Trophoblast cell (in vitro differentiated cells and primary cell): ENCODE data around the gene ARHGAP22.

ENCODE experiments used
- DNase-seq, 2 donors: peaks; one replicate each; pipeline ENCODE4 v3.0.0-alpha.2; 2016
- H2AFZ ChIP-seq: 2 replicates; pipeline ENCODE4 v1.6.1; 2013; ENCODE audit warnings: low read length, moderate library complexity, mild to moderate bottlenecking; ENCODE audit not compliant: insufficient read depth, poor library complexity
- H2AK5ac ChIP-seq: 2 replicates; pipeline ENCODE4 v1.6.1; 2013; ENCODE audit warnings: mild to moderate bottlenecking, low read length
- H2BK120ac ChIP-seq: 2 replicates; pipeline ENCODE4 v1.6.1; 2013; ENCODE audit warnings: low read length, mild to moderate bottlenecking, moderate library complexity; ENCODE audit not compliant: insufficient read depth, poor library complexity
- H2BK12ac ChIP-seq: 2 replicates; pipeline ENCODE4 v1.6.1; 2013; ENCODE audit warnings: mild to moderate bottlenecking, low read length, moderate library complexity
- H2BK5ac ChIP-seq: 2 replicates; pipeline ENCODE4 v1.6.1; 2013; ENCODE audit warnings: low read length, low read depth, moderate library complexity, mild to moderate bottlenecking; ENCODE audit not compliant: poor library complexity
- H3K14ac ChIP-seq: 2 replicates; pipeline ENCODE4 v1.6.1; 2013; ENCODE audit warnings: mild to moderate bottlenecking, low read length
- H3K18ac ChIP-seq: 2 replicates; pipeline ENCODE4 v1.6.1; 2013; ENCODE audit warnings: mild to moderate bottlenecking, low read length
- H3K23ac ChIP-seq: 2 replicates; pipeline ENCODE4 v1.6.1; 2013; ENCODE audit warnings: low read length
- H3K27ac ChIP-seq: 2 replicates; pipeline ENCODE4 v1.5.1; 2013; ENCODE audit warnings: low read depth, mild to moderate bottlenecking, inconsistent platforms, low read length, moderate library complexity
- H3K27me3 ChIP-seq: 2 replicates; pipeline ENCODE4 v1.6.1; 2013; ENCODE audit warnings: inconsistent platforms, mild to moderate bottlenecking, low read length, moderate library complexity; ENCODE audit not compliant: insufficient read depth
- H3K36me3 ChIP-seq, 2 experiments: 1 replicate in 1 of 2; 2 replicates in 1 of 2; pipeline ENCODE4 v1.6.1; 2013; ENCODE audit warnings: low read length in 2 of 2, mild to moderate bottlenecking in 2 of 2, moderate library complexity in 1 of 2; ENCODE audit not compliant: insufficient read depth in 2 of 2, control insufficient read depth in 1 of 2
- H3K4ac ChIP-seq: 2 replicates; pipeline ENCODE4 v1.6.1; 2013; ENCODE audit warnings: low read depth, mild to moderate bottlenecking, low read length, moderate library complexity
- H3K4me1 ChIP-seq, 2 experiments: 1 replicate in 1 of 2; 2 replicates in 1 of 2; pipeline ENCODE4 v1.6.1; 2013; ENCODE audit warnings: low read length in 2 of 2, mild to moderate bottlenecking in 2 of 2, moderate library complexity in 1 of 2; ENCODE audit not compliant: insufficient read depth in 2 of 2, control insufficient read depth in 1 of 2
- H3K4me2 ChIP-seq: 2 replicates; pipeline ENCODE4 v1.6.1; 2013; ENCODE audit warnings: inconsistent platforms, mild to moderate bottlenecking, low read length, moderate library complexity
- H3K4me3 ChIP-seq: 2 replicates; pipeline ENCODE4 v1.5.1; 2013; ENCODE audit warnings: mild to moderate bottlenecking, low read depth, low read length, inconsistent platforms
- H3K79me1 ChIP-seq: one replicate; pipeline ENCODE4 v1.6.1; 2013; ENCODE audit warnings: low read length
- H3K79me2 ChIP-seq: 2 replicates; pipeline ENCODE4 v1.6.1; 2013; ENCODE audit warnings: low read length, mild to moderate bottlenecking; ENCODE audit not compliant: control insufficient read depth, insufficient read depth, poor library complexity
- H3K9ac ChIP-seq: 2 replicates; pipeline ENCODE4 v1.6.1; 2013; ENCODE audit warnings: mild to moderate bottlenecking, low read length
- H3K9me3 ChIP-seq: 2 replicates; pipeline ENCODE4 v1.6.1; 2013; ENCODE audit warnings: low read depth, mild to moderate bottlenecking, control low read depth, inconsistent platforms, low read length; ENCODE audit not compliant: insufficient read depth
- H4K12ac ChIP-seq: 2 replicates; pipeline ENCODE4 v1.6.1; 2013; ENCODE audit warnings: low read depth, mild to moderate bottlenecking, low read length, moderate library complexity
- H4K8ac ChIP-seq: 2 replicates; pipeline ENCODE4 v1.6.1; 2013; ENCODE audit warnings: low read depth, mild to moderate bottlenecking, low read length, moderate library complexity
- H4K91ac ChIP-seq: one replicate; pipeline ENCODE4 v1.6.1; 2013; ENCODE audit warnings: low read depth, mild to moderate bottlenecking, low read length, moderate library complexity
- WGBS: extraction: QIAGEN DNeasy Blood & Tissue Kit; methylation state at CpG from one replicate; pipeline ENCODE4 v1.1.7; 2013; ENCODE audit warnings: missing lambda C conversion rate; ENCODE audit not compliant: insufficient read length, insufficient coverage; ENCODE audit errors: extremely low coverage; 5-methylcytosine and 5-hydroxymethylcytosine counted together

ARHGAP22 gene

GRCh38 chr10:48611133-48611532, 6.3 kb upstream of the ARHGAP22 start:
- Histone ChIP-seq H3K4ac (no peak overlapping the region), H3K79me2 (no peaks in the 10 kb centered on the region), H2BK12ac (no peak overlapping the region), H4K8ac (no peak overlapping the region), H3K4me2 (no peak overlapping the region), H3K14ac (no peak overlapping the region), H2BK120ac (no peak overlapping the region), H3K18ac (no peak overlapping the region), H3K4me3 (no peak overlapping the region), H3K79me1 (no peaks in the 10 kb centered on the region), H3K27ac (no peak overlapping the region), H3K4me1 (peaks cover 7% of the 10 kb centered on the region in 2 experiments), H2BK5ac (no peak overlapping the region), H3K9me3 (no peaks in the 10 kb centered on the region), H4K12ac (no peak overlapping the region), H2AFZ (no peak overlapping the region), H3K9ac (no peak overlapping the region), H3K23ac (no peak overlapping the region), H3K36me3 (no peaks in the 10 kb centered on the region), H4K91ac (no peak overlapping the region), H3K27me3 (no peaks in the 10 kb centered on the region), H2AK5ac (no peak overlapping the region)
- no CpG with 5 or more reads among the region's 4 CpGs for WGBS
- DNase-seq, result no peak

- peaks cover 7% of the 10 kb centered on the region in 2 experiments for H3K4me1 ChIP-seq
- H4K8ac ChIP-seq, result no peak overlapping the region
- no peak overlapping the region for H3K23ac ChIP-seq
- no peak overlapping the region for H3K14ac ChIP-seq
- no peaks in the 10 kb centered on the region for H3K36me3 ChIP-seq
- no peak overlapping the region for H4K91ac ChIP-seq
- no peak overlapping the region for H3K4me3 ChIP-seq
- H2BK12ac ChIP-seq, result no peak overlapping the region
- H3K27ac ChIP-seq, result no peak overlapping the region
- no peaks in the 10 kb centered on the region for H3K79me2 ChIP-seq
- H3K18ac ChIP-seq, result no peak overlapping the region
- WGBS, result no CpG with 5 or more reads among the region's 4 CpGs
- no peaks in the 10 kb centered on the region for H3K27me3 ChIP-seq
- no peak overlapping the region for H2BK5ac ChIP-seq
- no peak overlapping the region for H2AFZ ChIP-seq
- no peak overlapping the region for H2BK120ac ChIP-seq
- no peak overlapping the region for H3K4me2 ChIP-seq
- no peak overlapping the region for H4K12ac ChIP-seq
- no peak overlapping the region for H3K4ac ChIP-seq
- no peaks in the 10 kb centered on the region for H3K79me1 ChIP-seq
- no peaks in the 10 kb centered on the region for H3K9me3 ChIP-seq
- DNase-seq, result no peak
- H2AK5ac ChIP-seq, result no peak overlapping the region
- no peak overlapping the region for H3K9ac ChIP-seq
These were observed 5.8 kb upstream of the ARHGAP22 start for GRCh38 chr10:48610585-48611093.

GRCh38 chr10:48609899-48610584, 5.2 kb upstream of the ARHGAP22 start:
- Histone ChIP-seq H2BK5ac (no peak overlapping the region), H4K8ac (no peak overlapping the region), H3K9ac (no peak overlapping the region), H3K79me2 (no peaks in the 10 kb centered on the region), H2BK12ac (no peak overlapping the region), H3K4me3 (no peak overlapping the region), H4K12ac (no peak overlapping the region), H2BK120ac (no peak overlapping the region), H3K14ac (no peak overlapping the region), H3K4me1 (peaks cover 7% of the 10 kb centered on the region in 2 experiments), H2AK5ac (no peak overlapping the region), H3K36me3 (no peaks in the 10 kb centered on the region), H3K9me3 (no peaks in the 10 kb centered on the region), H2AFZ (no peak overlapping the region), H4K91ac (no peak overlapping the region), H3K4ac (no peak overlapping the region), H3K27me3 (no peaks in the 10 kb centered on the region), H3K23ac (no peak overlapping the region), H3K4me2 (no peak overlapping the region), H3K79me1 (no peaks in the 10 kb centered on the region), H3K27ac (no peak overlapping the region), H3K18ac (no peak overlapping the region)
- no CpG with 5 or more reads among the region's 4 CpGs for WGBS
- no peak for DNase-seq

- Histone ChIP-seq H3K18ac (no peak overlapping the region), H3K79me2 (no peaks in the 10 kb centered on the region), H3K4ac (no peak overlapping the region), H3K23ac (no peak overlapping the region), H4K8ac (no peak overlapping the region), H4K12ac (no peak overlapping the region), H3K9ac (no peak overlapping the region), H3K14ac (no peak overlapping the region), H2BK5ac (no peak overlapping the region), H3K36me3 (no peaks in the 10 kb centered on the region), H3K4me1 (peaks cover 7 to 10% of the 10 kb centered on the region in 2 experiments), H3K4me2 (no peak overlapping the region), H2BK12ac (no peak overlapping the region), H2AK5ac (no peak overlapping the region), H3K4me3 (no peak overlapping the region), H3K79me1 (no peaks in the 10 kb centered on the region), H3K27me3 (peaks cover 3% of the 10 kb centered on the region), H3K9me3 (no peaks in the 10 kb centered on the region), H2AFZ (no peak overlapping the region), H3K27ac (no peak overlapping the region), H2BK120ac (no peak overlapping the region), H4K91ac (no peak overlapping the region)
- no peak for DNase-seq
- WGBS, result no CpG with 5 or more reads among the region's 5 CpGs
These were observed 4.6 kb upstream of the ARHGAP22 start for GRCh38 chr10:48609441-48609840.
